Hematopoietic multipotent progenitor cell treated with erythropoietin and hydrocortisone succinate and interleukin-3 and kit ligand, for 15 days (in vitro differentiated cells): Measurements from ENCODE around the gene PPP2CA.

Source experiments
- DNase-seq: peaks from one replicate; pipeline ENCODE4 v3.0.0-alpha.2; 2015; ENCODE audit warnings: low spot score

Gene PPP2CA

GRCh38 chr5:134148316-134148715 is 77.6 kb downstream of the PPP2CA start:
- no peak for DNase-seq

- DNase-seq = no peak
Measured at GRCh38 chr5:134146651-134147518, 79.0 kb downstream of the PPP2CA start.

- peak; percentile 81 for DNase-seq
Measured at GRCh38 chr5:134145779-134146581, 79.9 kb downstream of the PPP2CA start.

GRCh38 chr5:134145041-134145757 is 80.7 kb downstream of the PPP2CA start:
- no peak for DNase-seq
